NCI-H1092 treated with DMSO at 0.1 percent for 48 hours (cell line): ENCODE data around the gene PLIN5.
A peak's percentile ranks its signal among the peaks of the same experiment; 100 is the strongest.

ENCODE experiments used
- DNase-seq: peaks from one replicate; lab custom pipeline; 2025; lab: John Stamatoyannopoulos, UW

The PLIN5 gene

GRCh38 chr19:4522291-4523002 is 12.6 kb downstream of the PLIN5 start:
- DNase-seq: no peak

- DNase-seq: no peak
Measured at GRCh38 chr19:4521888-4522242, 13.2 kb downstream of the PLIN5 start.

GRCh38 chr19:4521170-4521887 is 13.7 kb downstream of the PLIN5 start:
- no peak for DNase-seq

- no peak for DNase-seq
Measured at GRCh38 chr19:4519521-4520277, 15.3 kb downstream of the PLIN5 start.

- no peak for DNase-seq
Measured at GRCh38 chr19:4519172-4519496, 15.9 kb downstream of the PLIN5 start.

GRCh38 chr19:4518345-4519171 is 16.5 kb downstream of the PLIN5 start, which contains the start of gene PLIN4:
PLIN4 (minus strand) TSS chr19:4518486; CDS start chr19:4518272, 214 bp downstream.
- DNase-seq: no peak

- DNase-seq: no peak
Measured at GRCh38 chr19:4517451-4518057, 17.5 kb downstream of the PLIN5 start.

GRCh38 chr19:4516939-4517300 is 18.1 kb downstream of the PLIN5 start:
- DNase-seq: no peak

- no peak for DNase-seq
Measured at GRCh38 chr19:4516199-4516938, 18.7 kb downstream of the PLIN5 start.

GRCh38 chr19:4515732-4516131 is 19.3 kb downstream of the PLIN5 start:
- no peak for DNase-seq

GRCh38 chr19:4513248-4513647 is 21.8 kb downstream of the PLIN5 start:
- DNase-seq: no peak

GRCh38 chr19:4512070-4512469 is 23.0 kb downstream of the PLIN5 start:
- no peak for DNase-seq

- DNase-seq: no peak
Measured at GRCh38 chr19:4511300-4512054, 23.5 kb downstream of the PLIN5 start.

- DNase-seq: no peak
Measured at GRCh38 chr19:4510435-4511255, 24.4 kb downstream of the PLIN5 start.

- peak; percentile 52 for DNase-seq
Measured at GRCh38 chr19:4508698-4509097, 26.3 kb downstream of the PLIN5 start.

GRCh38 chr19:4507804-4508203 is 27.2 kb downstream of the PLIN5 start:
- DNase-seq: no peak

GRCh38 chr19:4507150-4507452 is 27.9 kb downstream of the PLIN5 start:
- DNase-seq: no peak

- DNase-seq: no peak
Measured at GRCh38 chr19:4506449-4507149, 28.4 kb downstream of the PLIN5 start.
